Measurements from ENCODE around the gene ZNF786.

- TF ChIP-seq POLR2A (IDR thresholded peaks at IDR 0.05) (peak; percentile 83), CTCF (IDR thresholded peaks at IDR 0.05) (peak; percentile 96 to 98 (median 97))
Measured at GRCh38 chr7:149090397-149091195, at the start of gene ZNF786.

All from ovary (tissue), 3 donors.